K562 (cell line): ENCODE data around the gene POC5. TPM values are rescaled to one million over a fixed set of nuclear protein-coding genes. Genes with fewer than 3 reads are reported as not detected.
"Not testable (repeated sequence)": the region's sequence is repeated elsewhere in the genome, so short reads cannot be mapped to it uniquely, and the experiment has no call there.

Experiments used
- ATAC-seq: fragments of 200-7000 bp; cut with Tn5 transposase; 3 replicates; pipeline ENCODE4 v1.9.1; 2020; ENCODE audit warnings: moderate library complexity
- BruUV-seq: library from RNA; stranded (reverse); fragments of 400-500 nt; replicated peaks from 2 replicates; lab custom pipeline; 2021; lab: Mats Ljungman, UMichigan
- CTCF ChIA-PET: fragments of 300-600 bp; formaldehyde crosslinking; extraction: SDS; loops from one replicate; lab custom pipeline; 2021; ENCODE audit warnings: low intra/inter-chr PET ratio; lab: Yijun Ruan, JAX
- POLR2A ChIA-PET: fragments of 300-600, 350-650 bp; sonication (Branson Sonifier 250); formaldehyde crosslinking; extraction: SDS; loops from one replicate; lab custom pipeline; 2021; ENCODE audit warnings: antibody characterized with exemption, inconsistent platforms; lab: Yijun Ruan, JAX
- DNase-seq, 4 experiments: peaks; one replicate each; pipeline versions ENCODE4 v3.0.0 to v3.0.0-alpha.2; 2011 to 2018; ENCODE audit warnings: low spot score in 3 of 4, mixed read lengths in 3 of 4; ENCODE audit errors: extremely low read depth in 1 of 4
- FAIRE-seq: peaks from 2 replicates; lab custom pipeline; 2011; peaks lifted over from hg19 to GRCh38; lab: Jason Lieb, UNC
- H2AFZ ChIP-seq: 2 replicates; pipeline ENCODE4 v1.6.0; 2011; ENCODE audit warnings: low read depth, low read length, control low read depth, inconsistent platforms
- H3K27ac ChIP-seq: fragments of 200-600 bp; 3 replicates; pipeline ENCODE4 v1.8.0; 2011; ENCODE audit warnings: low read depth, mild to moderate bottlenecking, control low read depth, inconsistent platforms, low read length, moderate library complexity, mixed read lengths; ENCODE audit errors: extremely low read depth
- H3K27me3 ChIP-seq, 2 experiments: fragments of 300-600 bp in 1 of 2; 2 replicates in 1 of 2; 3 replicates in 1 of 2; pipeline versions ENCODE4 v1.6.0 to v1.8.0; 2011; ENCODE audit warnings: inconsistent platforms in 2 of 2, low read length in 2 of 2, mild to moderate bottlenecking in 1 of 2, mixed read lengths in 1 of 2, moderate library complexity in 1 of 2; ENCODE audit not compliant: control insufficient read depth in 2 of 2, insufficient read depth in 2 of 2
- H3K36me3 ChIP-seq: fragments of 300-600 bp; 3 replicates; pipeline ENCODE4 v1.8.0; 2011; ENCODE audit warnings: mild to moderate bottlenecking, low read length, inconsistent platforms; ENCODE audit not compliant: control insufficient read depth, insufficient read depth
- H3K4me1 ChIP-seq, 2 experiments: fragments of 200-600 bp in 1 of 2; replicated peaks in 1 of 2; 2 replicates in 1 of 2; 3 replicates in 1 of 2; pipeline versions ENCODE4 v1.5.1 to v1.8.0; 2011; ENCODE audit warnings: inconsistent platforms in 2 of 2, low read length in 2 of 2, mild to moderate bottlenecking in 1 of 2, mixed read lengths in 1 of 2, moderate library complexity in 1 of 2; ENCODE audit not compliant: control insufficient read depth in 2 of 2, insufficient read depth in 2 of 2
- H3K4me2 ChIP-seq: 2 replicates; pipeline ENCODE4 v1.6.1; 2011; ENCODE audit warnings: low read length, control low read depth, inconsistent platforms, mixed read lengths; ENCODE audit not compliant: insufficient read depth
- H3K4me3 ChIP-seq: fragments of 200-600 bp; sonication (generic), shearing (Covaris generic); 2 replicates; pipeline ENCODE4 v1.5.1; 2016; ENCODE audit warnings: control low read depth, inconsistent platforms
- H3K79me2 ChIP-seq: fragments of 200-600 bp; 3 replicates; pipeline ENCODE4 v1.8.0; 2011; ENCODE audit warnings: low read length, inconsistent platforms; ENCODE audit not compliant: control insufficient read depth, insufficient read depth
- H3K9ac ChIP-seq, 2 experiments: 2 replicates each; pipeline versions ENCODE4 v1.6.0 to v1.6.1; 2011; ENCODE audit warnings: low read depth in 2 of 2, low read length in 2 of 2, control low read depth in 1 of 2, inconsistent platforms in 1 of 2, mild to moderate bottlenecking in 1 of 2, mixed read lengths in 1 of 2; ENCODE audit not compliant: insufficient read depth in 1 of 2
- H3K9me1 ChIP-seq: one replicate; pipeline ENCODE4 v1.6.0; 2011; ENCODE audit warnings: inconsistent platforms, mild to moderate bottlenecking, low read length, moderate library complexity; ENCODE audit not compliant: control insufficient read depth, insufficient read depth
- H3K9me3 ChIP-seq: replicated peaks from 2 replicates; pipeline ENCODE4 v1.5.1; 2011; ENCODE audit warnings: low read depth, low read length, inconsistent platforms; ENCODE audit not compliant: control insufficient read depth, insufficient read depth
- H4K20me1 ChIP-seq: replicated peaks from 2 replicates; pipeline ENCODE4 v1.6.1; 2011; ENCODE audit warnings: low read length, inconsistent platforms, mixed read lengths; ENCODE audit not compliant: control insufficient read depth, insufficient read depth
- ADNP ChIP-seq: fragments of 200-800 bp; sonication (Bioruptor generic); IDR thresholded peaks from 2 replicates; pipeline ENCODE4 v1.6.1; 2016; ENCODE audit warnings: missing genetic modification characterization, missing compliant biosample characterization
- BCOR ChIP-seq: fragments of 450-650 bp; IDR thresholded peaks from 2 replicates; pipeline ENCODE4 v1.6.1; 2016
- RBM25 ChIP-seq: fragments of 200-400 bp; formaldehyde crosslinking; IDR thresholded peaks from 2 replicates; pipeline ENCODE4 v1.6.1; 2018; ENCODE audit warnings: low read length, low read depth, moderate library complexity; ENCODE audit not compliant: severe bottlenecking
- SMARCE1 ChIP-seq: fragments of 450-650 bp; IDR thresholded peaks from 2 replicates; pipeline ENCODE4 v1.7.1; 2016; ENCODE audit warnings: mild to moderate bottlenecking
- SNRNP70 ChIP-seq: fragments of 200-400 bp; formaldehyde crosslinking; optimal IDR thresholded peaks from 2 replicates; pipeline ENCODE3; 2017; ENCODE audit warnings: low read depth, low read length
- ZNF146 ChIP-seq: IDR thresholded peaks from one replicate; pipeline ENCODE4 v1.6.1; 2018; ENCODE audit warnings: missing compliant biosample characterization; ENCODE audit not compliant: unreplicated experiment
- WGBS: fragments of 100-300 bp; shearing (Covaris generic); methylation state at CpG from one replicate; pipeline ENCODE4 v1.1.6; 2016; ENCODE audit warnings: low coverage, mixed read lengths; ENCODE audit not compliant: insufficient coverage; ENCODE audit errors: missing lambda C conversion rate; 5-methylcytosine and 5-hydroxymethylcytosine counted together
- in situ Hi-C: fragments of 300-500 bp; cut with MboI; formaldehyde crosslinking; loops from 4 replicates; pipeline ENCODE4 v1.15.0; 2018; ENCODE audit warnings: inconsistent platforms, mixed read lengths
- intact Hi-C: fragments of 100-400 bp; cut with micrococcal nuclease; formaldehyde crosslinking; loops from 2 replicates; pipeline ENCODE4 v1.14.2; 2022
- polyA plus RNA-seq, 8 experiments: library from polyadenylated mRNA; depleted of rRNA in 4 of 8; stranded (reverse) in 5 of 8; unstranded in 3 of 8; fragments of >200 nt; fragmentation: Nextera tagmentation in 2 of 8; fragmentation: Illumina TruSeq in 1 of 8; extraction: Ambion mirVana in 2 of 8; extraction: Trizol in 1 of 8; gene quantifications; 2 replicates each; pipeline versions ENCODE4 v1.2.1 to v1.2.3, GENCODE V29; 2011 to 2014; ENCODE audit warnings: inconsistent platforms in 1 of 8, missing spikeins in 1 of 8
- total RNA-seq, 7 experiments: library from RNA; depleted of rRNA in 6 of 7; stranded (reverse); fragments of >200 nt in 6 of 7; fragmentation: Illumina TruSeq in 2 of 7; extraction: Trizol in 2 of 7; gene quantifications; 2 replicates each; pipeline versions ENCODE4 v1.2.1 to v1.2.3, GENCODE V29; 2011 to 2021; ENCODE audit warnings: low replicate concordance in 1 of 7

The POC5 gene
- total and polyA plus RNA-seq, 9 of the 15 experiments (the other 6 are each of a cell fraction or from before 2014, with no cell fraction given) = 14.5 to 38.2 (median 27.0) TPM

DNA sequence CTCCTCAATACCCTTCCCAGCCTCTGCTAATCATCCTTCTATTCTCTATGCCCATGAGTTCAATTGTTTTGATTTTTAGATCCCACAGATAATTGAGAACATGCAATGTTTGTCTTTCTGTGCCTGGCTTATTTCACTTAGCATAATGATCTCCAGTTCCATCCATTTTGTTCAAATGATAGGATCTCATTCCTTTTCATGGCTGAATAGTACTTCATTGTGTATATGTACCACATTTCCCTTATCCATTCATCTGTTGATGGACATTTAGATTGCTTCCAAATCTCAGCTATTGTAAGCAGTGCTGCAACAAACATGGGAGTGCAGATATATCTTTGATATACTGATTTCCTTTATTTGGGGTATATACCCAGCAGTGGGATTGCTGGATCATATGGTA, 9.0 kb upstream of the POC5 start:
- DNase-seq, H3K4me3 ChIP-seq, CTCF ChIA-PET, BruUV-seq, H3K9ac ChIP-seq, H3K4me2 ChIP-seq, H3K79me2 ChIP-seq, H3K9me3 ChIP-seq, H3K36me3 ChIP-seq, FAIRE-seq, H3K9me1 ChIP-seq, H3K27ac ChIP-seq, ATAC-seq, H4K20me1 ChIP-seq, H3K4me1 ChIP-seq, H3K27me3 ChIP-seq, in situ Hi-C loops, H2AFZ ChIP-seq, POLR2A ChIA-PET, intact Hi-C loops: not testable (repeated sequence)
- peak; percentile 68 for TF ChIP-seq ZNF146 (CRISPR knock-in tag)

DNA sequence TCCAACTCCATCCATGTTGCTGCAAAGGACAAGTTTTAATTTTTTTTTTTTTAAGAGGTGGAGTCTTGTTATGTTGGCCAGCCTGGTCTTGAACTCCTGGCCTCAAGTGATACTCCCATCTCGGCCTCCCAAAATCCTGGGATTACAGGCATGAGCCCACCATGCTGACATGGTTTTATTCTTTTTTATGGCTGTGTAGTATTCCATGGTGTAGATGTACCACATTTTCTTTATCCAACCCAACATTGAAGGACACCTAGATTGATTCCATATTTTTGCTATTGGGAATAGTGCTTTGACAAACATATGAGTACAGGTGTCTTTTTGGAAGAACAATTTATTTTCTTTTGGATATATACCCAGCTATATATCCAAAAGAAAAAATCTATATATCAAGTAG, 6.1 kb upstream of the POC5 start:
- no peak for TF ChIP-seq SMARCE1
- peak; percentile 33 for TF ChIP-seq RBM25
- TF ChIP-seq ADNP (tag) = 0 out of 2 replicates have a peak, but pooled peaks have one; percentile 23
- TF ChIP-seq ZNF146 (CRISPR knock-in tag) = peak; percentile 89
- TF ChIP-seq BCOR = 0 out of 2 replicates have a peak, but pooled peaks have one; percentile 31
- no peak for TF ChIP-seq SNRNP70
- 0% methylated on average over 1 of the region's 1 CpG for WGBS
- no peaks in the 10 kb centered on the region for H3K9me1 ChIP-seq
- H4K20me1 ChIP-seq = no peaks in the 10 kb centered on the region
- intact Hi-C loops (no loop called here), in situ Hi-C loops (no loop called here)
- ChIA-PET CTCF (no interaction called here), POLR2A (no interaction called here)
- H3K4me1 ChIP-seq = peaks cover 1 to 16% of the 10 kb centered on the region in 2 experiments; a peak in 4 of 5 replicates
- ATAC-seq (no peak), FAIRE-seq (no peak), DNase-seq (no peak)
- H3K36me3 ChIP-seq = no peaks in the 10 kb centered on the region
- H3K4me2 ChIP-seq = no peak overlapping the region
- no peaks in the 10 kb centered on the region; the same call in 1 of the 2 replicates for H3K9me3 ChIP-seq
- H3K9ac ChIP-seq = no peak overlapping the region
- no peak overlapping the region for H3K4me3 ChIP-seq
- no peak overlapping the region for H2AFZ ChIP-seq
- no TSS peak for BruUV-seq
- H3K27me3 ChIP-seq = no peaks in the 10 kb centered on the region
- no peaks in the 10 kb centered on the region for H3K79me2 ChIP-seq
- H3K27ac ChIP-seq = no peak overlapping the region
